IPS-15b (cell line): ENCODE results near the gene ZBTB8OS.

ENCODE experiments used
- H3K27me3 ChIP-seq: one replicate; pipeline ENCODE4 v1.6.1; 2013; ENCODE audit warnings: low read length; ENCODE audit not compliant: control insufficient read depth, insufficient read depth
- H3K36me3 ChIP-seq: one replicate; pipeline ENCODE4 v1.6.1; 2013; ENCODE audit warnings: low read length; ENCODE audit not compliant: control insufficient read depth, insufficient read depth
- H3K4me1 ChIP-seq: one replicate; pipeline ENCODE4 v1.6.1; 2013; ENCODE audit warnings: mild to moderate bottlenecking, low read length; ENCODE audit not compliant: control insufficient read depth, insufficient read depth
- H3K4me3 ChIP-seq: one replicate; pipeline ENCODE4 v1.5.1; 2013; ENCODE audit warnings: low read depth, low read length
- H3K9ac ChIP-seq: one replicate; pipeline ENCODE4 v1.6.1; 2013; ENCODE audit warnings: low read depth, mild to moderate bottlenecking, low read length
- H3K9me3 ChIP-seq: one replicate; pipeline ENCODE4 v1.6.1; 2013; ENCODE audit warnings: mild to moderate bottlenecking, low read length; ENCODE audit not compliant: control insufficient read depth, insufficient read depth

Gene ZBTB8OS

DNA sequence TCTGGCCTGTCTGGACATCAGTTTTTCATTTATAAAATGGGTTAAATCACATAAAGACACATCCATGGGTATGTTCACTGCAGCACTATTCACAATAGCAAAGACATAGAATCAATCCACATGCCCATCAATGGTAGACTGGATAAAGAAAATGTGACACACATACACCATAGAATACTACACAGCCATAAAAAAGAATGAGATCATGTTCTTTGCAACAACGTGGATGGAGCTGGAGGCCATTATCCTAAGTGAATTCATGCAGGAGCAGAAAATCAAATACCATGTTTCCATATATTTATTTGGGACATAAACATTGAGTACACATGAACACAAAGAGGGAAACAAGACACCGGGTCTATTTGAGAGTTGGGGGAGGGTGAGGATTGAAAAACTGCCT is 28.1 kb downstream of the ZBTB8OS start:
- no peaks in the 10 kb centered on the region for H3K9me3 ChIP-seq
- no peaks in the 10 kb centered on the region for H3K4me1 ChIP-seq
- no peaks in the 10 kb centered on the region for H3K27me3 ChIP-seq
- H3K9ac ChIP-seq: no peak overlapping the region
- no peak overlapping the region for H3K4me3 ChIP-seq
- H3K36me3 ChIP-seq: no peaks in the 10 kb centered on the region

DNA sequence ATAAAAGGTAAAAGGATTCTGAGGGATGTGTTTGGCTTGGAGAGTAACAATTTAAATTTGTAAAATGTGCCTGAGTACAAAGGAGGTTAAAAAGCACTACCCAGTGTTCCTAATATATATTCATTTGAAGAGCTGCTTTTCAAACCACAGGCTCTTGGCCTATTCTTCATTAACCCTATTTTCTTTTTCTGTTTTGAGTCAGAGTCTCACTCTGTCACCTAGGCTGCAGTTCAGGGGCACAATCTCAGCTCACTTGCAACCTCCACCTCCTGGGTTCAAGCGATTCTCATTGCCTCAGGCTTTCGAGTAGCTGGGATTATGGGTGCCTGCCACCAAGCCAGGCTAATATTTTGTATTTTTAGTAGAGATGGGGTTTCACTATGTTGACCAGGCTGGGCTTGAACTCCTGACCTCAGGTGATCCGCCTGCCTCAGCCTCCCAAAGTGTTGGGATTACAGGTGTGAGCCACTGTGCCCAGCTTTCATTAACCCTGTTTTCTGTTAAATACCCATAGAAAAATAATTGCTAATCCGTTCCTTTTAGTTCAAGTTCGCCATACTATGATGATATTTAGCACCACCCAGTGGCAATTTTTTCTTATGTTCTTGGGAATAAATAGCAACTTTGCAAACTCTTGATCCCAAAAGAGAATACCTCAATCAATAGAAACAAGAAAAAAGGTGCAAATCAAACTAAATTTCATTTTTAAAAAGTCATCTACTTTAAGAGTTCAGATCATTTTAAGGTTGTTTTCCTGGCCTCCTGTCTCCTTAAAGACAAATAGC is 30.5 kb downstream of the ZBTB8OS start:
- H3K4me3 ChIP-seq: no peak overlapping the region
- no peaks in the 10 kb centered on the region for H3K4me1 ChIP-seq
- no peaks in the 10 kb centered on the region for H3K27me3 ChIP-seq
- no peaks in the 10 kb centered on the region for H3K9me3 ChIP-seq
- no peaks in the 10 kb centered on the region for H3K36me3 ChIP-seq
- no peak overlapping the region for H3K9ac ChIP-seq

DNA sequence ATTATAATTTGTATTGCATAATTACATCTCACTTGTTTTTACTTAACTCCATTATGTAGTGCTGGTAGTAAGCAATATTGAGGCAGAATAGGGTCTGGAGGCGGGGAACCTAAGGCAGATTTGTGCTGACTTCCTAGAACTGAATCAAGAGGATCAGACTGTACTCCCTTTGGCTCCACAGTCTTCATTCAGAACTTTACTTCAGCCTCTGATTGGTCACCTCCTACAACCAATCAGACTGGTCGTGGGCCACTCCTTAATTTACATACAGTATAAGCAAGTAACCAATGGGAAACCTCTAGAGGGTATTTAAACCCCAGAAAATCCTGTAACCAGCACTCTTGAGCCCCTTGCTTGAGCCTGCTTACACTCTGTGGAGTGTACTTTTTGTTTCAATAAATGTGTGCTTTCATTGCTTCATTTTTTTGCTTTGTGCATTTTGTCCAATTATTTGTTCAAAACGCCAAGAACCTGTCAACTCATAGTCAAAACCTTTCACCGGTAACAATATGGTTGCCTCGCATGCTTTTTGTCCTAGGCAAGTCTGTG is 31.6 kb downstream of the ZBTB8OS start:
- Histone ChIP-seq H3K36me3 (no peaks in the 10 kb centered on the region), H3K9me3 (no peaks in the 10 kb centered on the region), H3K4me3 (no peak overlapping the region), H3K27me3 (no peaks in the 10 kb centered on the region), H3K9ac (no peak overlapping the region), H3K4me1 (no peaks in the 10 kb centered on the region)

DNA sequence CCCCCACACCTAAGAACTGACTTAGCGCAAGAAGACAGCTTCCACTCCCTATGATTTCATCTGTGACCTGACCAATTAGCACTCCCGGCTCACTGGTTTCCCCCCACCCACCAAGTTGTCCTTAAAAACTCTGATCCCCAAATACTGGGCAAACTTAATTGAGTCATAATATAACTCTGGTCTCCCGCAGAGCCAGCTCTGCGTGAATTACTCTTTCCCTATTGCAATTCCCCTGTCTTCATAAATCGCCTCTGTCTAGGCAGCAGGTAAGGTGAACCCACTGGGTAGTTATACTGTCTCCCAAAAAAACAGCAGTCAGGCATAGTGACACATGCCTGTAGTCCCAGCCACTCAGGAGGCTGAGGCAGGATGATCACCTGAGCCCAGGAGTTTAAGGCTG is 36.9 kb downstream of the ZBTB8OS start:
- H3K4me3 ChIP-seq: no peak overlapping the region
- no peaks in the 10 kb centered on the region for H3K4me1 ChIP-seq
- no peaks in the 10 kb centered on the region for H3K27me3 ChIP-seq
- no peaks in the 10 kb centered on the region for H3K36me3 ChIP-seq
- H3K9me3 ChIP-seq: no peaks in the 10 kb centered on the region
- H3K9ac ChIP-seq: no peak overlapping the region

DNA sequence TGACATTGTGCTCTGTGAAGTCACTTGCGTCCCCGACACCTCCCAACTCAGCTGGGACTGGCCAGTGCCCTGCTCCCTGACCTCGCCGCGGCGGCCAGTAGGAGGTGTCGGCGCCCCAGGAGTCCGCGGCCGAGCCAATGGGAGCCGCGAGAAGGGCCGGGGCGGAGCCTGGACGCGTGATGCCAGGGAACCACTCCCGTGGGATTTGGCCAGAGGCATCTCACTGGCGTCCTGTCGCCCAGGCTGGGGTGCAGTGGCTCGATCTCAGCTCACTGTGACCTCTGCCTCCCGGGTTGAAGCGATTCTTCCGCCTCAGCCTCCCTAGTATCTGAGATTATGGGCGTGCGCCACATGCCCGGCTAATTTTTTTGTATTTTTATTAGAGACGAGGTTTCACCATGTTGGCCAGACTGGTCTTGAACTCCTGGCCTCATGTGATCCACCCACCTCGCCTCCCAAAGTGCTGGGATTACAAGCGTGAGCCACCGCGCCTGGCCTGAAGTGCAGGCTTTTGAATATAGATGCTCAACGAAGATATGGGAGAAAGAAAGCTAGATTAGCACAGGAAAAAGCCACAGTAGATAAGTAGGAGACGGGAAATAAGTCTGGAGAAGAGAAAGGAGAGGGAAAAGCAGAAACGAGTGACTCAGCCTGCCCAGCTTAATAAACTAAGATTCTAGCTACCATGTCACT is 38.0 kb downstream of the ZBTB8OS start:
- Histone ChIP-seq H3K9me3 (no peaks in the 10 kb centered on the region), H3K4me1 (no peaks in the 10 kb centered on the region), H3K27me3 (no peaks in the 10 kb centered on the region), H3K36me3 (no peaks in the 10 kb centered on the region), H3K9ac (peak overlapping the region; percentile 27), H3K4me3 (peak overlapping the region; percentile 56)

DNA sequence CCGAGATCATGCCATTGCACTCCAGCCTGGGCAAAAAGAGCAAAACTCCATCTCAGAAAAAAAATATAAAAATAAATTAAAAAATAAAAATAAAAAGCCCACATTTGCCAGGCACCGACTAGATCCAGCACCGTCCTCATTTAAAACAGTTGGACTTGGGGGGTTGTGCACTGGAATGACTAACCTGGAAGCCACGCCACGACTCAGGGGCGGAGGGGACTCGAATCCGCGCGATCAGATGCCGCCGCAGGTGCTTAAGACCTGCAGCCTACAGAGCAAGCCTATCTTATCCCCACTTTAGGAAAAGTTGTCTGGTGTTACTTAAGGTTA is 38.5 kb downstream of the ZBTB8OS start:
- no peaks in the 10 kb centered on the region for H3K4me1 ChIP-seq
- peak overlapping the region; percentile 56 for H3K4me3 ChIP-seq
- no peaks in the 10 kb centered on the region for H3K36me3 ChIP-seq
- H3K27me3 ChIP-seq: no peaks in the 10 kb centered on the region
- no peaks in the 10 kb centered on the region for H3K9me3 ChIP-seq
- H3K9ac ChIP-seq: peak overlapping the region; percentile 27

DNA sequence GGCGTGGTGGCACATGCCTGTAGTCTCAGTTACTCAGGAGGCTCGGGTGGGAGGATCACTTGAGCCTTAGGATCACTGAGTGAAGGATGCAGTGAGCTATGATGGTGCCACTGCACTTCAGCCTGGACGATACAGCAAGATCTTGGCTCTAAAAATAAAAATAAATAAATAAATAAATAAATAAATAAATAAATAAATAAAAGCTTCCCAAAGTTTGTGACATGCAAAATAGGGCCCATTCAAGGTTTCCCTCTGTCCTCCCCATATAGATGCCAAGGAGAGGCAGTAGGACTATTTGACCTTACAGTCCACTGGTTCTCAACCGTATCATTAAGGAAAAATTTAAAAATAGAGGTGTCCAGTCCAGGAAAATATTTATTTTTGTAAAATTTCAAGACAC is 41.2 kb downstream of the ZBTB8OS start:
- Histone ChIP-seq H3K4me3 (no peak overlapping the region), H3K9me3 (no peaks in the 10 kb centered on the region), H3K36me3 (peaks cover 3% of the 10 kb centered on the region), H3K4me1 (no peaks in the 10 kb centered on the region), H3K27me3 (no peaks in the 10 kb centered on the region), H3K9ac (no peak overlapping the region)

DNA sequence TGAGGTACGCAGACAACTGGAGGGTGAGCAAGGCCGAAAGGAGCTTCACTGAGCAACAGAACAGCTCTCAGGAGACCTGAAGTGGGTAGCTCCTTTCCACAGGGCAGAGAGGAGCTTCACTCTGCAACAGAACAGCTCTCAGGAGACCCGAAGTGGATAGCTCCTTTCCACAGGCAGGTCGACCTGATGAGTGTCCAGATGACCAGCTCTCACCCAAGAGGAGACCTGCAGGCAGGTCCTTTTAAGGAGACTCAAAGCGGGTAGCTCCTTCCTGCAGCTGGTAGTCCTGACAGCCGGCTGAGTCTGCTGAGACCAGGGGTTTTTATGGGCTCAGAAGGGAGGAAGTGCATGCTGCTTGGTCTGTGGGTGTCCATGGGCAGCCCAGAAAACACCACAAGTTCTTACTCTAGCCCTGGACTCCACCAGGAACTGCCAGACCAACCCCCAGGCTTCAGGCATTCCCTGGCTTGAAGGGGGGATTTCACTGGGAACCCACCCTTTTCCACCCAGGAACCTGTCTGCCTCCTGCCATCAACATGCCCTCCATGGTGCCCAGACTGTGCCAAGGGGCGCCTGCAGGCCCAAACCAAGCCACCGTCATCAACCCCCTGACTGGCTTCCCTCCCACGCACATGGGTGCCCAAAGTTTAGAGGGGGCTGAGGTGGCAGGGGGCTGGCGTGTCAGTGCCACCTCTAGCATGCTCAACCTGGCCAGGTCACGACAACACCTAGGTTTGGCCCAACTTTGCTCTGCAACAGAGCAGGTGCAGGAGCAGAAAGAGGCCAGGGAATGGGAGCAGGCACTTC is 43.6 kb downstream of the ZBTB8OS start:
- H3K27me3 ChIP-seq: no peaks in the 10 kb centered on the region
- no peaks in the 10 kb centered on the region for H3K9me3 ChIP-seq
- no peak overlapping the region for H3K4me3 ChIP-seq
- no peaks in the 10 kb centered on the region for H3K4me1 ChIP-seq
- no peak overlapping the region for H3K9ac ChIP-seq
- H3K36me3 ChIP-seq: peaks cover 3% of the 10 kb centered on the region

DNA sequence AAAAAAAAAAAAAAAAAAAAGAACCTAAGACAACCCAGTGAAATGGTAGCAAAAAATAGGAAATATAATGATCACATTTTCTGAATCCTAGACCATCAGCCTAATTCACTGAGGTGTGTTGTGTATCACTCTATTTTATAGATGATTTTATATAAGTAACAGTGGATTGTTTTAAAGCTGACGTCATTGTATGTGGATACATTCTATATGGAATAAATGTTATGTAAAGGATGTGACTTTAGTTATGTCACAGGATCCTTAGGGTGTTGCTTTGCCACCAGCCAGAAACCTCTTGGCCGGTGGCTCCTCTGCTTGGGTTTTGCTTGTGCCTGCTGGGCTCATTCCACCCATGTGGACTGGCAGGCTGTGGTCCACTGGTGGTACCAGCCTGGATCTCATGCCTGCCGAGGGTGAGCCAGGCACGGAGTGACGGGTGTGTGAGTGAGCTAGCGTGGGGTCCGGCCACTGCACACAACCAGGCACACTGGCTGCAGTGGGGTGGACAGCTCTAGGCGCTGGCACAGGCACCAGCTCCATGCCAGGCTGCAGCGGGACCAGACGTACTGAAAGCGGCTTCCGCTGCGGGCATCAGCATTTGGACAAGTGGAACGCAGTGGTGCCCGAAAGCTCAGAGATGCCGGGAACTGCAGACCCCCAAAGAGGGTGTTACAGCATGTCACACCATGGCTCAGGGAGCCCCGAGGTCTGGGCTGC is 44.5 kb downstream of the ZBTB8OS start:
- Histone ChIP-seq H3K4me3 (no peak overlapping the region), H3K36me3 (peaks cover 3% of the 10 kb centered on the region), H3K4me1 (no peaks in the 10 kb centered on the region), H3K9ac (no peak overlapping the region), H3K27me3 (no peaks in the 10 kb centered on the region), H3K9me3 (no peaks in the 10 kb centered on the region)

DNA sequence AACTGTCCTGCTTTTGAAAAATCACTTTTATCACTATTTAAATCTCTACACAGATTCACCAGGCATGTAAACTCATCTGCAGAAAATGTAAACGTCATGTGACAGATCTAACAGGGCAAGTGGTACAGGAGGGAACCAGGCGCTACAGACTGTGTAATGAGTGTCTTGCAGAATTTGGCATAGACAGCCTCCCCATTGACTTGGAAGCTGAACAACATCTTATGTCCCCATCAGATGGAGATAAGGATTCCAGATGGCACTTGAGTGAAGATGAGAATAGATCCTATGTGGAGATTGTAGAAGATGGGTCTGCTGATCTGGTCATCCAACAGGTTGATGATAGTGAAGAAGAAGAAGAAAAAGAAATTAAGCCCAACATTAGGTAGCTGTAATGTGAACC is 50.3 kb downstream of the ZBTB8OS start:
- Histone ChIP-seq H3K36me3 (peaks cover 3% of the 10 kb centered on the region), H3K27me3 (no peaks in the 10 kb centered on the region), H3K4me3 (no peak overlapping the region), H3K9me3 (no peaks in the 10 kb centered on the region), H3K9ac (no peak overlapping the region), H3K4me1 (no peaks in the 10 kb centered on the region)

DNA sequence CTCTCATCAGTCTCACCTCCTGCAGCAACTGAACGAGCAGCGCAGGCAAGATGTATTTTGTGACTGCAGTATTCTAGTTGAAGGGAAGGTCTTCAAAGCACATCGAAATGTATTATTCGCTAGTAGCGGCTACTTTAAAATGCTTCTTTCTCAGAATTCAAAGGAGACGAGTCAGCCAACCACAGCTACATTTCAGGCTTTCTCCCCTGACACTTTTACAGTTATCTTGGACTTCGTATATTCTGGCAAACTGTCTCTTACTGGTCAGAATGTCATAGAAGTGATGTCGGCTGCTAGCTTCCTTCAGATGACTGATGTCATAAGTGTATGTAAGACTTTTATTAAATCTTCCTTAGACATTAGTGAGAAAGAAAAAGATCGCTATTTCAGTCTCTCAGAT is 57.4 kb downstream of the ZBTB8OS start:
- H3K4me1 ChIP-seq: no peaks in the 10 kb centered on the region
- H3K36me3 ChIP-seq: peaks cover 11% of the 10 kb centered on the region
- no peaks in the 10 kb centered on the region for H3K27me3 ChIP-seq
- H3K4me3 ChIP-seq: no peak overlapping the region
- no peaks in the 10 kb centered on the region for H3K9me3 ChIP-seq
- H3K9ac ChIP-seq: no peak overlapping the region
